Esophagus squamous epithelium (tissue), 4 donors: ENCODE measurements around the gene NLGN2.

Experiments used
- CTCF ChIP-seq, 6 experiments: fragments of 450-650 bp in 4 of 6; fragments of 200-600 bp in 2 of 6; sonication (generic) in 2 of 6; IDR thresholded peaks; one replicate each; pipeline ENCODE4 v1.5.1; 2016 to 2019; ENCODE audit warnings: antibody characterized with exemption in 6 of 6, mild to moderate bottlenecking in 4 of 6, moderate library complexity in 4 of 6
- POLR2A ChIP-seq, 4 donors: fragments of 450-650 bp; IDR thresholded peaks; one replicate each; pipeline ENCODE4 v1.6.1; 2017; ENCODE audit warnings: antibody characterized with exemption in 4 of 4, mild to moderate bottlenecking in 4 of 4, moderate library complexity in 3 of 4

- TF ChIP-seq CTCF (IDR thresholded peaks at IDR 0.05): no peak
- TF ChIP-seq POLR2A (IDR thresholded peaks at IDR 0.05): no peak
These were observed 4.5 kb upstream of the NLGN2 start for GRCh38 chr17:7403043-7403726.
